ENCODE measurements around the gene COPS7A.

COPS7A gene

DNA sequence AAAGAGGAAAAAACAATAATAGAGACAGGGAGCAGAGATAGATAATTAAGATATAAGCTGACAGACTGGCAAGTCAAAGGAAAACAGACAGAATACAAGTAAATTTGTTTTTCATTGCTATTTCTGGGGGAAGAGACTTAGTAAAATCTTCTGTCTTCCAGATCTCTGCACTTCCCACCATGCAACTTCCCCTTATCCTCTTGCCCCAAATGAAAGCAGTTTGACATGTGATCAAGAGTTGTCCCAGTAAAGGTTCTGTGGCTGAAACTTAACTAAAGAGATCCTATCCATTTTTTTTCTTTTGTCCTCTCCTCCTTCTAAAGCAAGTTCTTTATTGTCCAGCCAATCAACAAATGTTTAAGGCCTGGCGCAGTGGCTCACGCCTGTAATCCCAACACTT, 30.6 kb downstream of the COPS7A start:
- no peak overlapping the region for H3K27ac ChIP-seq (ENCODE audit: low read length)

DNA sequence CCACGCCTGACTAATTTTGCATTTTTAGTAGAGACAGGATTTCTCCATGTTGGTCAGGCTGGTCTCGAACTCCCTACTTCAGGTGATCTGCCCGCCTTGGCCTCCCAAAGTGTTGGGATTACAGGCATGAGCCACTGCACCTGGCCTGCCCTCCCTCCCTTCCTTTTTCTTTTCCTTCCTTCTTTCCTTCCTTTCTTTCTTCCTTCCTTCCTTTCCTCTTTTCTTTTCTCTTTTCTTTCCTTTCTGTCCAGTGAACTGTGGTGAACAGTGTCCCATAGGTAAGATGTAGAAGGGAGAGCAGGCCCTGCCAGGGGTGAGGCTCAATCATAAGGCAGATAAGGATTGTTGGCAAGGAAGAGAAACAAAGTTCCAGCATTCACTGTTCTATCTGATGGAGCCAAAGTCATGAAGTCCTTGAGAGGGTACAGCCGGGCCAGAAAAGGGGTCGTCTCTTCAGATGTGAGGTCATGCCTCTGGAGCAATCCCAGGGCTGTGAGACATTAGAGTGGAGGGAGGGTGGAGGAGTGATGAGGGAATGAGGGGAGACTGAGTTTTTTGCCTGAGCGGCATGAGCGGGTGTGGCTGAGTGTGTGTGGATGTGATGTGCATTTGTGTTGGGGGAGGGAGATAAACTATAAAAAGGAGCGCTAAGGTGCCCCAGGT, 33.3 kb downstream of the COPS7A start:
- no peaks in the 10 kb centered on the region for H3K9me3 ChIP-seq (ENCODE audit: control insufficient read depth, low read depth, low read length)
- H3K36me3 ChIP-seq (ENCODE audit: control insufficient read depth, low read depth, low read length), result no peaks in the 10 kb centered on the region
- H3K4me1 ChIP-seq (ENCODE audit: control insufficient read depth, low read depth, low read length), result peaks cover 6% of the 10 kb centered on the region
- H3K27me3 ChIP-seq (ENCODE audit: control insufficient read depth, insufficient read depth, low read length), result no peaks in the 10 kb centered on the region
- no peak overlapping the region for H3K27ac ChIP-seq (ENCODE audit: low read length)
- no peak overlapping the region for H3K4me3 ChIP-seq (ENCODE audit: low read length)
- no peak overlapping the region for H3K9ac ChIP-seq (ENCODE audit: low read length)

More for the DNA sequence above, 30.6 kb downstream of the COPS7A start:
- Histone ChIP-seq H3K9ac (ENCODE audit: low read length) (no peak overlapping the region), H3K9me3 (ENCODE audit: control insufficient read depth, low read depth, low read length) (no peaks in the 10 kb centered on the region), H3K4me3 (ENCODE audit: low read length) (no peak overlapping the region), H3K4me1 (ENCODE audit: control insufficient read depth, low read depth, low read length) (peaks cover 11% of the 10 kb centered on the region), H3K36me3 (ENCODE audit: control insufficient read depth, low read depth, low read length) (peaks cover 25% of the 10 kb centered on the region), H3K27me3 (ENCODE audit: control insufficient read depth, insufficient read depth, low read length) (no peaks in the 10 kb centered on the region)

DNA sequence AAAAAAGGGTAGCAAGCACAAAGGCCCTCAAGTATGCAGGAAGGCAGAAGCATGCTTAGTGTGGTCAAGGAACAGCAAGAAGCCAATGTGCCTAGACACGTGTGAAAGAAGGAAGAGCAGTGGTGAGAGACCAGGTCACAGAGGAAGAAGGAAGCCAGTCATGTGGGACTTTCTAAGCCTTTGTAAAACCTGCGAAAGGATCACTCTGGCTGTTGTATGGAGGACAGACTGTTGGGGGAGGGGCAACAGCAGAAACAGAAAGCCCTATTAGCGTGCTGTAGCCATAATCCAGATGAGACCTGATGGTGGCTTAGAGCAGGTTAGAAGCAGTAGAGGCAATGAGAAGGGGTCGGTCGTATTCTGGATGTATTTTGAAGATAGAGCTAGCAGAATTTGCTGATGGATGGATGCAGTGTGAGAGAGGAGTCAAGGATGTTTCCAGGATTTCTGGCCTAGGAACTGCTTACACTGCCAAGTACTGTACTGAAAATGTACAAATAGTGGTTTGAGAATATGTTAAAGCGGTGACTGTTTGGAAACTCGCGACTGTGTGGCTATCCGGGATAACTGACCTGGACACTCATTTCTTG, 34.8 kb downstream of the COPS7A start:
- no peak overlapping the region for H3K27ac ChIP-seq (ENCODE audit: low read length)
- H3K4me1 ChIP-seq (ENCODE audit: control insufficient read depth, low read depth, low read length), result peaks cover 11% of the 10 kb centered on the region
- no peak overlapping the region for H3K4me3 ChIP-seq (ENCODE audit: low read length)
- no peaks in the 10 kb centered on the region for H3K9me3 ChIP-seq (ENCODE audit: control insufficient read depth, low read depth, low read length)
- no peaks in the 10 kb centered on the region for H3K36me3 ChIP-seq (ENCODE audit: control insufficient read depth, low read depth, low read length)
- H3K27me3 ChIP-seq (ENCODE audit: control insufficient read depth, insufficient read depth, low read length), result no peaks in the 10 kb centered on the region
- H3K9ac ChIP-seq (ENCODE audit: low read length), result no peak overlapping the region

DNA sequence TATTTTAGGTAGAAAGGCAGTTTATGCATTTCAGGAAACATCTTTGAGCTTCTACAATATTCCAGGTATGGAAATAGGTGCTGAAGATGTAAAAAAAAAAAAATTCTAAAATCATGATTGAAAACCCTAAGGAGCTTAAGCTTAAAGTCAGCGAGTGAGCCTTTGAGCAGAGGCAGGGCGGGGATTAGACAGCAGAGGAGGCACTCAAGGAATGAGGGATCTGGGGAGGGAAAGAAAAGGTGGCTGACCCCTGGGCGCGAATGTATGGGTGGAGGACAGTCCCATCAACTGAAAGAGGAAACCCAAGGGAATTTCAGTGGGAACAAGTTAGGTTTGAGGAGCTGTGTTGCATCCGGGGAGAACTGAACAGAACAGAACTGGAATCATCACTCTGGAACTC, 35.9 kb downstream of the COPS7A start:
- peaks cover 9% of the 10 kb centered on the region for H3K4me1 ChIP-seq (ENCODE audit: control insufficient read depth, low read depth, low read length)
- no peaks in the 10 kb centered on the region for H3K9me3 ChIP-seq (ENCODE audit: control insufficient read depth, low read depth, low read length)
- no peak overlapping the region for H3K9ac ChIP-seq (ENCODE audit: low read length)
- H3K4me3 ChIP-seq (ENCODE audit: low read length), result no peak overlapping the region
- no peaks in the 10 kb centered on the region for H3K27me3 ChIP-seq (ENCODE audit: control insufficient read depth, insufficient read depth, low read length)
- H3K27ac ChIP-seq (ENCODE audit: low read length), result no peak overlapping the region
- no peaks in the 10 kb centered on the region for H3K36me3 ChIP-seq (ENCODE audit: control insufficient read depth, low read depth, low read length)

GRCh38 chr12:6763380-6763779, 39.5 kb downstream of the COPS7A start:
- Histone ChIP-seq H3K36me3 (ENCODE audit: control insufficient read depth, low read depth, low read length) (no peaks in the 10 kb centered on the region), H3K9ac (ENCODE audit: low read length) (peak overlapping the region; percentile 30), H3K4me3 (ENCODE audit: low read length) (peak overlapping the region; percentile 22), H3K27me3 (ENCODE audit: control insufficient read depth, insufficient read depth, low read length) (no peaks in the 10 kb centered on the region), H3K27ac (ENCODE audit: low read length) (peak overlapping the region; percentile 59), H3K9me3 (ENCODE audit: control insufficient read depth, low read depth, low read length) (no peaks in the 10 kb centered on the region), H3K4me1 (ENCODE audit: control insufficient read depth, low read depth, low read length) (peaks cover 19% of the 10 kb centered on the region)

DNA sequence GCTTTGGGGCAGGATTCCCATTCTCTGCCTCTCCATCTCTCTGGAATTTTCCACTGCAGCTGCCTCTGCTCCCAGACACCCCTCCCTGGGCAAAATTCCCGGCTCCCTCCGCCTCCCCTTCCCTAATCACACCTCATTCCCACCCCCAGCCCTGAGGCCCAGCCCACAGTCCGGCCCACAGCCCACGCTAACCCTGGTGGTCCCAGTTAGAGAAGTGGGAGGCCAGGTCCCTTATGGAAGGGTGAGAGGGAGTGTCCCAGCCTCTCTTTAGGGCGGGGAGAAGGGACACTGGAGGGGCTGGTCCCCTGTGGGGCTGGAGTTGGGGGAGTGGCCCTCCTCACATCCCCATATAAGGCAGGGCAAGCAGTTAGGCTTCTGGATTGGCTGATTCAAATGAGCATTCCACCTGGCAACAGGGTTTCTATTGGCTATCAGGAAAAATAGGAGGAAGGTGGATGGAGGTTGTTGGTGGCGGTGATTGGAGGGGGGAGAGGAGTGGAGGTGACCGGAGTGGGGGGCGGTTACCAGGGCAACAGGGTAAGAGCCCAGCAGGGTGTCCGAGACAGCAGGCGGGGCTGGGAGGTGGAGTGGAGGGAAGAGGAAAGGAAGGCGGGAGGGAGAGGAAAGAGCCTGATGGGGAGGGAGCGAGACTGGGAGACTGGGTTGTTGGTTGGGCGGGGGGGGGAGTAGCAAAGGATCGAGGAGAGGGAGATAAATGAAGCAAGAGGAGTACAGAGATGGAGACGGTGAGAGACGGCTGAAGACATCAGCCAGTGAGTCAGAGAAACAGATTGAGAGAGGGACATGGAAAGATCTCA, 40.4 kb downstream of the COPS7A start:
- Histone ChIP-seq H3K9ac (ENCODE audit: low read length) (peak overlapping the region; percentile 30), H3K9me3 (ENCODE audit: control insufficient read depth, low read depth, low read length) (no peaks in the 10 kb centered on the region), H3K27me3 (ENCODE audit: control insufficient read depth, insufficient read depth, low read length) (no peaks in the 10 kb centered on the region), H3K36me3 (ENCODE audit: control insufficient read depth, low read depth, low read length) (no peaks in the 10 kb centered on the region), H3K4me3 (ENCODE audit: low read length) (peak overlapping the region; percentile 66), H3K4me1 (ENCODE audit: control insufficient read depth, low read depth, low read length) (peaks cover 25% of the 10 kb centered on the region), H3K27ac (ENCODE audit: low read length) (peak overlapping the region; percentile 59)

GRCh38 chr12:6765048-6765633, 41.3 kb downstream of the COPS7A start:
- Histone ChIP-seq H3K4me1 (ENCODE audit: control insufficient read depth, low read depth, low read length) (peaks cover 30% of the 10 kb centered on the region), H3K36me3 (ENCODE audit: control insufficient read depth, low read depth, low read length) (no peaks in the 10 kb centered on the region), H3K9me3 (ENCODE audit: control insufficient read depth, low read depth, low read length) (no peaks in the 10 kb centered on the region), H3K27me3 (ENCODE audit: control insufficient read depth, insufficient read depth, low read length) (no peaks in the 10 kb centered on the region), H3K9ac (ENCODE audit: low read length) (peak overlapping the region; percentile 46), H3K4me3 (ENCODE audit: low read length) (peak overlapping the region; percentile 66), H3K27ac (ENCODE audit: low read length) (peak overlapping the region; percentile 63)

DNA sequence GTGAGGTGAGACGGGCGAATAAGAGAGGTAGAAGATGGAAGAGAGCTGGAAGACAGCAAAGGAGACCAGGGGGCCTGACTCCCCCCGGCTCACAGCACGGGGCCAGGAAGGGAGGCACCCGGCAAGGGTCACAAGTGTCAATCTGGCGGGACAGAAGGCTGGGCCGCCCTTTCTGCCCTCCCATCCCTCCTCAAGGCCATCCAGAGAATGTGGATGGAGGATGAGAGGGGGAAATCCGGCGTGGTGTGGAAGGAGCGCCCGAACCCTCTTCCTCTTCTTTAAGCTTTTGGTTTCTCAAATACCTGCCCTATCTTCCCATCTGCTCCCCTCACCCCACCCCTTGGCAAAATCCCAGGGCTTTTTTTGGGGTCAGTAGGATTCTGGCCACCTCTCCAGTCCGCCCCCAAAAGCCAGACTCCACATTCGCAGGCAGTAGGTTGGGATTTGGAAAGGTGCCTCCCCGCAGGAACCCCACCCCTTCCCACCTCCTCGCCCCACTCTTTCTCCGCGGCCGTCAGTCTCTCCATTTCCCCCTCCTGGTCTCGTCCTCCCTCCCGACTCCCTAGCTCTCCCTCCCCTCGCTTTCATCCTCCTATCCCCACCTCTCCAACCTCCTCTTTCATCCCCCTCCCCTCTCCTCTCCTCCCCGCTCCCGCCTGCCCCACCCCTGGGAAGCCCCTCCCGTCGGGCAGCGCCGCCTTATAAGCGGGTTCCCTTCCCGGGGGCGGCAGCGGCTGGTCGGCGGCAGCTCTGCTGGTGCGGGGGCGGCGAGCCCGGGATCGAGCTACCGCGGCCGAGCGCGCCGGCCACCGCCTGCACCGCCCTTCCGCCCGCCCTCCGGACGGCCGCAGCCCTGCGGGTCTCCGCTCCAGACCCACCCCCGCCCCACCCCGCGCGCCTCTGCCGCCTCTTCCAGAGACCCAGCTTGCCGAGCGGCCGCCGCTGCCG, 42.1 kb downstream of the COPS7A start, which contains the start of gene PTMS:
PTMS (plus strand) TSS at position 730 of the 948 bp plus-strand sequence. CDS start 343 bp downstream, outside the sequence.
- Histone ChIP-seq H3K27me3 (ENCODE audit: control insufficient read depth, insufficient read depth, low read length) (no peaks in the 10 kb centered on the region), H3K36me3 (ENCODE audit: control insufficient read depth, low read depth, low read length) (peaks cover 4% of the 10 kb centered on the region), H3K27ac (ENCODE audit: low read length) (peak within 1 kb of the TSS; percentile 63), H3K4me3 (ENCODE audit: low read length) (peak within 1 kb of the TSS; percentile 80), H3K4me1 (ENCODE audit: control insufficient read depth, low read depth, low read length) (peaks cover 30% of the 10 kb centered on the region), H3K9me3 (ENCODE audit: control insufficient read depth, low read depth, low read length) (no peaks in the 10 kb centered on the region), H3K9ac (ENCODE audit: low read length) (peak within 1 kb of the TSS; percentile 47)

DNA sequence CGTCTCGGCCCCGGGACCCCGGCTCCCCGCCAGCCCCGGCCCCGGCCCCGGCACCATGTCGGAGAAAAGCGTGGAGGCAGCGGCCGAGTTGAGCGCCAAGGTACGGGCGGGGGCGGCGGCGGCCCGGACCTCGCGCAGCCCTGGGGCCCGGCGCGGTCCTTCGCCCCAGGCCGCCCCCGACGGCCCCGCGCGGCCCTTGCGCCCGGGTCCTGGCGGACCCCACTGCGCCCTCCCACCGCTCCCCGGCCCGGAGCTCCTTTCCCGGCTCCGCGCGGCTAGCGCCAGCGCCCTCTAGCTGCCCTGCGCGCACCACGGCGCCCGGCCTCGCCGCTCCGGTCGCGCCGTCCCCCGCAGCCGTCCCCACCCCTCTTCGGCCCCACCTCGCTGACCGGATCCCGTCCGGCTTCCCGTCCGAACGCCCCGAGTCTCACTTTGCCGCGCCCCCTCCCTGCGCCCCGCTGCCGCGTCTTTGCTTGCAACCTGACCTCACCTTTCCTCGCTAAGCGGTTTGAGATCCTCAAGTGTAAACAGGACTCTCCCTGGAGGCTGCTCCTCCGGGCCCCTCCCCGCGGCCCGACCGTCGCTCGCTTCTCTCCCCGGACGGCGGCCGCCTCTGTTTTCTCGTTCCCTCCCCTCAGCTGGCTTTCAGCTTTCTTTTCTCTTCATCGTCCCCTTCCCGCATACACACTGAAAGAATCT, 43.0 kb downstream of the COPS7A start:
- no peaks in the 10 kb centered on the region for H3K9me3 ChIP-seq (ENCODE audit: control insufficient read depth, low read depth, low read length)
- peaks cover 11% of the 10 kb centered on the region for H3K36me3 ChIP-seq (ENCODE audit: control insufficient read depth, low read depth, low read length)
- no peak overlapping the region for H3K27ac ChIP-seq (ENCODE audit: low read length)

More for the DNA sequence above, 43.0 kb downstream of the COPS7A start:
- Histone ChIP-seq H3K27me3 (ENCODE audit: control insufficient read depth, insufficient read depth, low read length) (no peaks in the 10 kb centered on the region), H3K9ac (ENCODE audit: low read length) (peak overlapping the region; percentile 47), H3K4me3 (ENCODE audit: low read length) (peak overlapping the region; percentile 80), H3K4me1 (ENCODE audit: control insufficient read depth, low read depth, low read length) (peaks cover 30% of the 10 kb centered on the region)
